Nephron progenitor cell (in vitro differentiated cells): ENCODE data around the gene TMEM131L.
"Not testable (repeated sequence)": the region's sequence is repeated elsewhere in the genome, so short reads cannot be mapped to it uniquely, and the experiment has no call there.

ENCODE experiments used
- DNase-seq: peaks from one replicate; pipeline ENCODE4 v3.0.0; 2021
- H3K27ac Mint-ChIP-seq: 2 replicates; pipeline ENCODE4 v1.8.0; 2021; ENCODE audit warnings: mild to moderate bottlenecking, moderate library complexity, mixed read lengths
- H3K27me3 Mint-ChIP-seq: 2 replicates; pipeline ENCODE4 v1.8.0; 2021; ENCODE audit warnings: mild to moderate bottlenecking, low read depth, mixed read lengths; ENCODE audit not compliant: poor library complexity
- H3K36me3 Mint-ChIP-seq: 2 replicates; pipeline ENCODE4 v1.8.0; 2021; ENCODE audit warnings: low read depth, mixed read lengths
- H3K4me1 Mint-ChIP-seq: 2 replicates; pipeline ENCODE4 v1.8.0; 2021; ENCODE audit warnings: mixed read lengths
- H3K4me3 Mint-ChIP-seq: 2 replicates; pipeline ENCODE4 v1.8.0; 2021; ENCODE audit warnings: mild to moderate bottlenecking, moderate library complexity, mixed read lengths
- H3K9me3 Mint-ChIP-seq: 2 replicates; pipeline ENCODE4 v1.8.0; 2021; ENCODE audit warnings: mild to moderate bottlenecking, moderate library complexity, mixed read lengths
- TF ChIP-seq, protein P1 (sequence below): fragments of 200-600 bp; sonication (generic); IDR thresholded peaks from 2 replicates; pipeline ENCODE4 v1.5.0; 2021; ENCODE audit warnings: antibody characterized with exemption

TMEM131L gene

GRCh38 chr4:153661908-153662307, 195.7 kb downstream of the TMEM131L start:
- no peak for DNase-seq
- Mint-ChIP-seq H3K4me1 (no peaks in the 10 kb centered on the region), H3K27ac (no peak overlapping the region), H3K9me3 (peaks cover 26% of the 10 kb centered on the region), H3K27me3 (peaks cover 19% of the 10 kb centered on the region), H3K36me3 (no peaks in the 10 kb centered on the region), H3K4me3 (no peak overlapping the region)
- TF ChIP-seq, protein P1, sequence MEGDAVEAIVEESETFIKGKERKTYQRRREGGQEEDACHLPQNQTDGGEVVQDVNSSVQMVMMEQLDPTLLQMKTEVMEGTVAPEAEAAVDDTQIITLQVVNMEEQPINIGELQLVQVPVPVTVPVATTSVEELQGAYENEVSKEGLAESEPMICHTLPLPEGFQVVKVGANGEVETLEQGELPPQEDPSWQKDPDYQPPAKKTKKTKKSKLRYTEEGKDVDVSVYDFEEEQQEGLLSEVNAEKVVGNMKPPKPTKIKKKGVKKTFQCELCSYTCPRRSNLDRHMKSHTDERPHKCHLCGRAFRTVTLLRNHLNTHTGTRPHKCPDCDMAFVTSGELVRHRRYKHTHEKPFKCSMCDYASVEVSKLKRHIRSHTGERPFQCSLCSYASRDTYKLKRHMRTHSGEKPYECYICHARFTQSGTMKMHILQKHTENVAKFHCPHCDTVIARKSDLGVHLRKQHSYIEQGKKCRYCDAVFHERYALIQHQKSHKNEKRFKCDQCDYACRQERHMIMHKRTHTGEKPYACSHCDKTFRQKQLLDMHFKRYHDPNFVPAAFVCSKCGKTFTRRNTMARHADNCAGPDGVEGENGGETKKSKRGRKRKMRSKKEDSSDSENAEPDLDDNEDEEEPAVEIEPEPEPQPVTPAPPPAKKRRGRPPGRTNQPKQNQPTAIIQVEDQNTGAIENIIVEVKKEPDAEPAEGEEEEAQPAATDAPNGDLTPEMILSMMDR: no peak

GRCh38 chr4:153663667-153664066, 197.5 kb downstream of the TMEM131L start:
- H3K27me3 Mint-ChIP-seq: peaks cover 23% of the 10 kb centered on the region
- DNase-seq: no peak
- no peaks in the 10 kb centered on the region for H3K36me3 Mint-ChIP-seq
- no peaks in the 10 kb centered on the region for H3K4me1 Mint-ChIP-seq
- H3K4me3 Mint-ChIP-seq: no peak overlapping the region
- H3K9me3 Mint-ChIP-seq: peaks cover 26% of the 10 kb centered on the region
- H3K27ac Mint-ChIP-seq: no peak overlapping the region
- TF ChIP-seq, protein P1: no peak

- H3K36me3 Mint-ChIP-seq, H3K27ac Mint-ChIP-seq, DNase-seq, H3K4me1 Mint-ChIP-seq, H3K4me3 Mint-ChIP-seq: not testable (repeated sequence)
- Mint-ChIP-seq H3K9me3 (peaks cover 26% of the 10 kb centered on the region), H3K27me3 (peaks cover 26% of the 10 kb centered on the region)
These were observed 200.3 kb downstream of the TMEM131L start for GRCh38 chr4:153666505-153666904.

- H3K9me3 Mint-ChIP-seq: peaks cover 12% of the 10 kb centered on the region
- H3K27ac Mint-ChIP-seq: no peak overlapping the region
- H3K36me3 Mint-ChIP-seq: no peaks in the 10 kb centered on the region
- no peaks in the 10 kb centered on the region for H3K4me1 Mint-ChIP-seq
- peaks cover 18% of the 10 kb centered on the region for H3K27me3 Mint-ChIP-seq
- no peak for DNase-seq
- TF ChIP-seq, protein P1: no peak
- no peak overlapping the region for H3K4me3 Mint-ChIP-seq
These were observed 202.5 kb downstream of the TMEM131L start for GRCh38 chr4:153668647-153669046.

DNA sequence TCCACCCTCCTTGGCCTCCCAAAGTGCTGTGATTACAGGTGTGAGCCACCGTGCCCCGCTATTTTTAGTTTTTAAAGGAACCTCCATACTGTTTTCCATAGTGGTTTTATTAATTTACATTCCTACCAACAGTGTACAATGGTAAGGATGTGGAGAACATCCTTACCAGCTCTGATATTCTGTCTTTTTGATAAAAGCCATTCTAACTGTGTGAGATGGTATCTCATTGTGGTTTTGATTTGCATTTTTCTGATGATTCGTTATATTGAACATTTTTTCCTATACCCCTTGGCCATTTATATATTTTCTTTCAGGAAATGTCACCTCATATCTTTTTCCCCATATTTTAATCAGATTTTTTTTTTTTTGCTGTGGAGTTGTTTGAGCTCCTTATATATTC, 203.7 kb downstream of the TMEM131L start:
- no peak overlapping the region for H3K27ac Mint-ChIP-seq
- H3K9me3 Mint-ChIP-seq: peaks cover 19% of the 10 kb centered on the region
- peaks cover 14% of the 10 kb centered on the region for H3K27me3 Mint-ChIP-seq
- H3K4me3 Mint-ChIP-seq: no peak overlapping the region
- H3K36me3 Mint-ChIP-seq: no peaks in the 10 kb centered on the region
- H3K4me1 Mint-ChIP-seq: no peaks in the 10 kb centered on the region
- DNase-seq: no peak
- TF ChIP-seq, protein P1: no peak

DNA sequence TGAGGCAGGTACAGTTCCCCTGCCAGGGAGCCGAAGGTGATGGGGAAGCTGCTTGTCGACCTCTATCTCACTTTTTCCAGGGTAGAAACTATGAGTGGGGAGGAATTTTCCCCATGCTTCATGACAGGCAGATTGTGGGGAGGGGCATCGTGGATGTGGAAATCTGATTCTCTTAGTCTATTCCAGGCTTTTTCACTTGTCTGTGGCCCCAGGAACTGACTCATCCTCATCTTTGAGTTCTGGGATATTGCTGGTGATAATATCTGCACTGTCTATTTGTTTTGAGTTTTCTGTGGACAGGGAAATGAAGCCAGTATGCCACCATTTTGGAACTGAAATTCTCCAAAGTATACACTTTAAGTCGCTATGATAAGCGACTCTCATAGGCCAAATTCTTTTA, 210.3 kb downstream of the TMEM131L start:
- DNase-seq: no peak
- no peaks in the 10 kb centered on the region for H3K36me3 Mint-ChIP-seq
- no peaks in the 10 kb centered on the region for H3K4me1 Mint-ChIP-seq
- no peak overlapping the region for H3K4me3 Mint-ChIP-seq
- TF ChIP-seq, protein P1: no peak
- H3K9me3 Mint-ChIP-seq: peaks cover 33% of the 10 kb centered on the region
- H3K27me3 Mint-ChIP-seq: peaks cover 18% of the 10 kb centered on the region
- H3K27ac Mint-ChIP-seq: no peak overlapping the region
